ENCODE results near the gene GNG4. TPM values are rescaled to one million over a fixed set of nuclear protein-coding genes. Genes with fewer than 3 reads are reported as not detected.
"Not testable (repeated sequence)": the region's sequence is repeated elsewhere in the genome, so short reads cannot be mapped to it uniquely, and the experiment has no call there.

The GNG4 gene
- total and polyA plus RNA-seq, 3 donors from 2014 or later, result 2.9 to 3.3 (median 3.2) TPM

DNA sequence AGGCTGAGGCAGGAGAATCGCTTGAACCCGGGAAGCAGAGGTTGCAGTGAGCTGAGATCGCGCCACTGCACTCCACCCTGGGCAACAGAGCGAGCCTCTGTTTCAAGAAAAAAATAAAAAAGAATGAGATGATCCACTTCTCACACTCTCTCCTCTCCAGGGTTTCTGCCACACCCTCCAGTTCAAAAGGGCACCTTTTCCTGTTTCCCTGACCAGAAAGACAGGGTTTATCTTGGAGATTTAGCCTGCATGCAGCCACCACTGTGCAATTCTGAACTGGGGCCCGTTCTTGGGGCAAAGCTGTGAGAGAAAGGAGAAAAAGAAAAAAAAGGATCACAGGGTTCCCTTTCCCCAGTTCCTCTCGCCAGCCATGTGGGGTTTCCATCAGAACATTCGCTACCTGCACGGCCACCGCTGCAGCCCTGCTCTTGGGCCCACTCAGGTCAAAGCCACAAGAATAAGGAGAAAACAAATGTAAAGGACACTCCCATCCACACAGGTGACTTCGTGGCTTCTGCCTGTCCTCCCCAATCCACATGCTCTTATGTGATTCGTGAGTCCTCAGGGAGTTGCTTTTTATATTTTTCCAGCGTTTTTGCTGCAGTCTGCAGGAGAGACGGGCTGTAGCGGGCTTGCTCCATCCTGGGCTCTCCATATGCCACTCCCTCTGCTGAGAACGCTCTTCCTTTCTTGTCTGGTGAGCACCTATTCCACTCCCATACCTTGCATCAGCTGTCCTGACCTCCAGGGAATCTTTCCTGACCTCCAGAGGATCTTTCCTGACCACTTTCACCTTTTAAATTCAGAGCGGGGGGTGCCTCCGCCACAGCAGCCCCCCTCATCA is 26.4 kb downstream of the GNG4 start:
- no peak for DNase-seq
- no peaks in the 10 kb centered on the region for H3K27me3 ChIP-seq
- no peak overlapping the region for H3K4me3 ChIP-seq
- intact Hi-C loops (cut with DNase I; ENCODE audit: low total_unique reads), result no loop called here
- no peaks in the 10 kb centered on the region for H3K36me3 ChIP-seq (ENCODE audit: low read depth, missing control alignments)
- no peak overlapping the region for H3K27ac ChIP-seq
- WGBS, 2 donors, result 78 to 83% methylated on average over 18 of the region's 18 CpGs
- H3K4me1 ChIP-seq, result peaks cover 21% of the 10 kb centered on the region
- H3K9me3 ChIP-seq, result no peaks in the 10 kb centered on the region
- TF ChIP-seq, protein P1, sequence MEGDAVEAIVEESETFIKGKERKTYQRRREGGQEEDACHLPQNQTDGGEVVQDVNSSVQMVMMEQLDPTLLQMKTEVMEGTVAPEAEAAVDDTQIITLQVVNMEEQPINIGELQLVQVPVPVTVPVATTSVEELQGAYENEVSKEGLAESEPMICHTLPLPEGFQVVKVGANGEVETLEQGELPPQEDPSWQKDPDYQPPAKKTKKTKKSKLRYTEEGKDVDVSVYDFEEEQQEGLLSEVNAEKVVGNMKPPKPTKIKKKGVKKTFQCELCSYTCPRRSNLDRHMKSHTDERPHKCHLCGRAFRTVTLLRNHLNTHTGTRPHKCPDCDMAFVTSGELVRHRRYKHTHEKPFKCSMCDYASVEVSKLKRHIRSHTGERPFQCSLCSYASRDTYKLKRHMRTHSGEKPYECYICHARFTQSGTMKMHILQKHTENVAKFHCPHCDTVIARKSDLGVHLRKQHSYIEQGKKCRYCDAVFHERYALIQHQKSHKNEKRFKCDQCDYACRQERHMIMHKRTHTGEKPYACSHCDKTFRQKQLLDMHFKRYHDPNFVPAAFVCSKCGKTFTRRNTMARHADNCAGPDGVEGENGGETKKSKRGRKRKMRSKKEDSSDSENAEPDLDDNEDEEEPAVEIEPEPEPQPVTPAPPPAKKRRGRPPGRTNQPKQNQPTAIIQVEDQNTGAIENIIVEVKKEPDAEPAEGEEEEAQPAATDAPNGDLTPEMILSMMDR (IDR thresholded peaks at IDR 0.05), result no peak
- no peak for TF ChIP-seq POLR2A (IDR thresholded peaks at IDR 0.05)

DNA sequence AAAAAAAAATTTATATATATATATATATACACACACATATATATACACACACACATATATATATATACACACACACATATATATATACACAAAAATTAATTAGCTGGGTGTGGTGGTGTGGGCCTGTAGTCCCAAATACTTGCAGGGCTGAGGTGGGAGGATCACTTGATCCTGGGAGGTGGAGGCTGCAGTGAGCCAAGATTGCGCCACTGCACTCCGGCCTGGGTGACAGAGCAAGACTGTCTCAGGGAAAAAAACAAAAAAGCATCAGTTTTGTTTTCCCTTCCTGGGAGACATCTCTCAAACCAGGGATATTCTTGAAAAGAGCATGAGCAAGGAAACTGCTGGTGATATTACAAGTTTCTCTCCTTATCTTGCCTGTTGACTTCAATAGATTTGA is 30.4 kb downstream of the GNG4 start:
- WGBS, 2 donors, result 72 to 74% methylated on average over 2 of the region's 2 CpGs

DNA sequence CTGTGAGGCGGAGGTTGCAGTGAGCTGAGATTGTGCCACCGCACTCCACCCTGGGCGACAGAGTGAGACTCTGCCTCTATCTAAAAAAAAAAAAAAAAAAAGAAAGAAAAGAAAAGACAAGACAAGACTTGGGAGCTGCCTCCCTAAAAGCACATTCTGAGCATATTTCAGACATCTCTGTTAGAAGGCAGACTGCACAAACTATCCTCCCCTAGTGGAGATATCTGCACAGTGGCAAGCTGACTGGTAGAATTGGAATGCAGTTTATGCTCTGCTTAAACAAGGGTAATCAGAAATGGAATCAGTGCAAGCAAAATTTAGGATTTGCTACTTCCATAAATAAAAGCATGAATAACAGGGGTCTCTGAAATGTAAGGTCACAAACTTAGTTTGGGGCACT is 31.8 kb downstream of the GNG4 start:
- H3K36me3 ChIP-seq (ENCODE audit: low read depth, missing control alignments), result no peaks in the 10 kb centered on the region
- WGBS, 2 donors, result 76 to 83% methylated on average over 3 of the region's 3 CpGs
- no peak overlapping the region for H3K4me3 ChIP-seq
- intact Hi-C loops (cut with DNase I; ENCODE audit: low total_unique reads), result no loop called here
- no peak overlapping the region for H3K27ac ChIP-seq
- no peaks in the 10 kb centered on the region for H3K9me3 ChIP-seq
- no peak for TF ChIP-seq POLR2A (IDR thresholded peaks at IDR 0.05)
- TF ChIP-seq, protein P1 (IDR thresholded peaks at IDR 0.05), result no peak
- DNase-seq, result no peak
- no peaks in the 10 kb centered on the region for H3K27me3 ChIP-seq
- H3K4me1 ChIP-seq, result no peaks in the 10 kb centered on the region

More for the DNA sequence above, 30.4 kb downstream of the GNG4 start:
- DNase-seq; intact Hi-C loops (cut with DNase I; ENCODE audit: low total_unique reads); H3K36me3 ChIP-seq (ENCODE audit: low read depth, missing control alignments); H3K4me3 ChIP-seq; H3K27ac ChIP-seq; H3K9me3 ChIP-seq; H3K27me3 ChIP-seq: not testable (repeated sequence)
- peaks cover 10% of the 10 kb centered on the region for H3K4me1 ChIP-seq

DNA sequence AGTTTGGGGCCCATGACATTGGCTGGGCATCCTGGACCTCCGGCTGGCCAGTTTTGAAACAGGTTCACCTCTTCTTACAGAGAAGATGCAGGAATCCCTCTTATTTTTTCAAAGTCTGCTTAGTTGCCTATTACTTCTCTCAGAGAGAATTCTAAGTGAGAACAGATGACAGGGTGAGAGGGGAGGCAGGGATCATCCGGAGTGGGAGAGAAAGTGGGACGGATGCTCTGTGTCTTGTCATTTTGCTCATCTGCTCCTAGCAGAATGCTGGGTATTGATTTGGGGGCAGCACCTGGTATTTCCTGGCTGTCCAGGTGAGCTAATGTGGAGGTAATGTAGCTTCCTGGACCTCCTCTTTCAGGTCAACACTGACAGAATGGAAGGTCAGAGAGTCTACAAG is 32.4 kb downstream of the GNG4 start:
- WGBS, 2 donors, result 78 to 94% methylated on average over 3 of the region's 3 CpGs
- no peak for DNase-seq
- no peaks in the 10 kb centered on the region for H3K27me3 ChIP-seq
- H3K4me3 ChIP-seq, result no peak overlapping the region
- no peak overlapping the region for H3K27ac ChIP-seq
- TF ChIP-seq, protein P1 (IDR thresholded peaks at IDR 0.05), result no peak
- TF ChIP-seq POLR2A (IDR thresholded peaks at IDR 0.05), result no peak
- intact Hi-C loops (cut with DNase I; ENCODE audit: low total_unique reads), result no loop called here
- no peaks in the 10 kb centered on the region for H3K9me3 ChIP-seq
- no peaks in the 10 kb centered on the region for H3K36me3 ChIP-seq (ENCODE audit: low read depth, missing control alignments)
- H3K4me1 ChIP-seq, result no peaks in the 10 kb centered on the region

DNA sequence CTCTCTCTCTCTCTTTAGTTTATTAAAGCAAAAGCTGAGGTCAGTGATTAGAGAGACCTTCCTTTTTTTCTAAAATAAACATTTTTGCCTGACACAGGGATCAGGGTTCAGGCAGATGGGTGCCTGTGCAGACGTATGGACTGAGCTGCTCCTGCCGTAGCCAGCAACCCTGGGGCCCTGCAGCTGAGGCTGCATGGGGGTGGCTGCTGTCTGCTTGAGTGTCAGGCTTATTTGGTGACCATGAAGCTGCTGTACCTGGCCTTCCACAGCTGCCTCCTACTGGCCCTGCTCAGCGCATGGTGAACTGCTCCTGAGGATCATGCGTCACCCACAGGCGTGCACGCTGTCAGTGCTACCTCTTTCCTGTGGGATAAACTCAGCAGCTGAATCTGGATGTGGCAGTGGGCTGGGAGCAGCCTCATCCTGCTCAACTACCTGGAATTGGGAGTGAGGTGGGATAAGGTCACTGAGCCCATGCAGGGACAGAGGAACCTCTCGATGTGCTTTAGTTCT is 35.1 kb downstream of the GNG4 start:
- H3K27me3 ChIP-seq, result no peaks in the 10 kb centered on the region
- no peaks in the 10 kb centered on the region for H3K9me3 ChIP-seq
- no peak overlapping the region for H3K4me3 ChIP-seq
- DNase-seq, result no peak
- 88 to 93% methylated on average over 6 to 7 of the region's 7 CpGs for WGBS, 2 donors
- intact Hi-C loops (cut with DNase I; ENCODE audit: low total_unique reads), result no loop called here
- TF ChIP-seq, protein P1 (IDR thresholded peaks at IDR 0.05), result no peak
- no peak for TF ChIP-seq POLR2A (IDR thresholded peaks at IDR 0.05)
- no peak overlapping the region for H3K27ac ChIP-seq
- no peaks in the 10 kb centered on the region for H3K4me1 ChIP-seq
- no peaks in the 10 kb centered on the region for H3K36me3 ChIP-seq (ENCODE audit: low read depth, missing control alignments)
